ENCODE measurements around the gene ERVH48-1. TPM values are rescaled to one million over a fixed set of nuclear protein-coding genes. Genes with fewer than 3 reads are reported as not detected.
"Not testable (repeated sequence)": the region's sequence is repeated elsewhere in the genome, so short reads cannot be mapped to it uniquely, and the experiment has no call there.

The ERVH48-1 gene
- total and polyA plus RNA-seq, 4 donors = not detected

GRCh38 chr21:42875811-42876210 lies 49.6 kb downstream of the ERVH48-1 start:
- H3K27ac ChIP-seq (ENCODE audit: low read depth in 1 of 2, low read length in 2 of 2); H3K36me3 ChIP-seq (ENCODE audit: control insufficient read depth in 1 of 2, insufficient read depth in 2 of 2, low read length in 1 of 2); H3K4me3 ChIP-seq (ENCODE audit: low read length in 2 of 2); H3K27me3 ChIP-seq (ENCODE audit: control insufficient read depth in 1 of 2, insufficient read depth in 2 of 2, low read length in 1 of 2); DNase-seq; intact Hi-C loops (cut with DNase I); H3K4me1 ChIP-seq (ENCODE audit: control insufficient read depth in 1 of 2, insufficient read depth in 2 of 2, low read length in 2 of 2); H3K9me3 ChIP-seq (ENCODE audit: control insufficient read depth, low read length); ATAC-seq (ENCODE audit: low FRiP score): not testable (repeated sequence)
- 87 to 92% methylated on average over 10 of the region's 10 CpGs for WGBS, 2 donors

- Histone ChIP-seq H3K4me1 (ENCODE audit: control insufficient read depth in 1 of 2, insufficient read depth in 2 of 2, low read length in 2 of 2) (peaks cover 0 to under 1% of the 10 kb centered on the region in 2 donors), H3K36me3 (ENCODE audit: control insufficient read depth in 1 of 2, insufficient read depth in 2 of 2, low read length in 1 of 2) (peaks cover 0 to 4% of the 10 kb centered on the region in 2 donors), H3K4me3 (ENCODE audit: low read length in 2 of 2) (no peak overlapping the region), H3K9me3 (ENCODE audit: control insufficient read depth, low read length) (no peaks in the 10 kb centered on the region), H3K27ac (ENCODE audit: low read depth in 1 of 2, low read length in 2 of 2) (no peak overlapping the region), H3K27me3 (ENCODE audit: control insufficient read depth in 1 of 2, insufficient read depth in 2 of 2, low read length in 1 of 2) (no peaks in the 10 kb centered on the region)
- 93% methylated on average over 7 of the region's 7 CpGs for WGBS, 2 donors
- intact Hi-C loops (cut with DNase I) = no loop called here
- no peak for DNase-seq
- no peak for ATAC-seq (ENCODE audit: low FRiP score)
Measured at GRCh38 chr21:42873096-42873495, 52.3 kb downstream of the ERVH48-1 start.

GRCh38 chr21:42868196-42868595 lies 57.2 kb downstream of the ERVH48-1 start:
- no peaks in the 10 kb centered on the region for H3K4me1 ChIP-seq (ENCODE audit: control insufficient read depth in 1 of 2, insufficient read depth in 2 of 2, low read length in 2 of 2)
- intact Hi-C loops (cut with DNase I) = no loop called here
- no peak overlapping the region for H3K4me3 ChIP-seq (ENCODE audit: low read length in 2 of 2)
- 91 to 92% methylated on average over 10 of the region's 10 CpGs for WGBS, 2 donors
- no peak for DNase-seq
- peaks cover 0 to 4% of the 10 kb centered on the region in 2 donors for H3K36me3 ChIP-seq (ENCODE audit: control insufficient read depth in 1 of 2, insufficient read depth in 2 of 2, low read length in 1 of 2)
- no peak for ATAC-seq (ENCODE audit: low FRiP score)
- H3K9me3 ChIP-seq (ENCODE audit: control insufficient read depth, low read length) = no peaks in the 10 kb centered on the region
- H3K27me3 ChIP-seq (ENCODE audit: control insufficient read depth in 1 of 2, insufficient read depth in 2 of 2, low read length in 1 of 2) = no peaks in the 10 kb centered on the region
- H3K27ac ChIP-seq (ENCODE audit: low read depth in 1 of 2, low read length in 2 of 2) = no peak overlapping the region

Small RNAs within 50 kb of the gene (microRNA-seq; reads per million reads assigned to microRNA genes)
- 0 reads per million in 2 donors for gene MIR5692B

Other genes starting within 250 kb of the ERVH48-1 start
- 10 to 100 TPM; 13.3 to 13.9 TPM for gene WDR4, start 46.1 kb downstream of the ERVH48-1 start, total RNA-seq
- gene WDR4, start 46.1 kb downstream of the ERVH48-1 start, polyA plus RNA-seq = 1 to 10 TPM; 2.5 to 3.4 TPM
- 10 to 100 TPM; 29.7 to 34.4 TPM for gene NDUFV3, start 32.3 kb downstream of the ERVH48-1 start, total RNA-seq
- 10 to 100 TPM; 16.3 to 24.0 TPM for gene NDUFV3, start 32.3 kb downstream of the ERVH48-1 start, polyA plus RNA-seq
- 10 to 100 TPM; 13.5 to 22.7 TPM for gene PKNOX1, start 48.9 kb upstream of the ERVH48-1 start, total RNA-seq
- 10 to 100 TPM in 1 of 2 donors, 1 to 10 TPM in 1; 3.8 to 11.2 TPM for gene PKNOX1, start 48.9 kb upstream of the ERVH48-1 start, polyA plus RNA-seq
- 10 to 100 TPM in 1 of 2 donors, 1 to 10 TPM in 1; 9.2 to 20.3 TPM for gene CBS, start 150.2 kb upstream of the ERVH48-1 start, total RNA-seq
- gene CBS, start 150.2 kb upstream of the ERVH48-1 start, polyA plus RNA-seq = 10 to 100 TPM; 20.4 to 38.1 TPM
- 10 to 100 TPM in 1 of 2 donors, 1 to 10 TPM in 1; 6.0 to 43.0 TPM for gene U2AF1, start 181.9 kb upstream of the ERVH48-1 start, total RNA-seq
- gene U2AF1, start 181.9 kb upstream of the ERVH48-1 start, polyA plus RNA-seq = 10 to 100 TPM; 38.6 to 52.1 TPM
- not detected for gene CRYAA, start 243.4 kb upstream of the ERVH48-1 start, total RNA-seq
- not detected for gene CRYAA, start 243.4 kb upstream of the ERVH48-1 start, polyA plus RNA-seq

Measured in aorta (tissue), 5 donors.